Fibroblast of lung (primary cell): ENCODE data around the gene MGAT3.

Experiments
- CTCF ChIP-seq, 2 donors: IDR thresholded peaks in 1 of 2; conservative IDR thresholded peaks in 1 of 2; 1 replicate in 1 of 2; 2 replicates in 1 of 2; pipeline ENCODE4 v1.5.1; 2011 to 2012; ENCODE audit warnings: low read length in 2 of 2, control low read depth in 1 of 2, inconsistent platforms in 1 of 2, low read depth in 1 of 2, mild to moderate bottlenecking in 1 of 2
- EZH2 ChIP-seq: IDR thresholded peaks from 2 replicates; pipeline ENCODE4 v1.5.1; 2012; ENCODE audit warnings: low read length, control low read depth, mild to moderate bottlenecking; ENCODE audit errors: missing control alignments

GRCh38 chr22:39502789-39503409, 46.1 kb downstream of the MGAT3 start:
- TF ChIP-seq CTCF (conservative IDR thresholded peaks at IDR 0.05 in 1 of 2, IDR thresholded peaks at IDR 0.05 in 1 of 2; ENCODE audit: low read depth in 1 of 2, low read length in 2 of 2) (no peak), EZH2 (no peak)
